Esophagus squamous epithelium (tissue), 4 donors: ENCODE measurements around the gene SAE1.

Experiments
- POLR2A ChIP-seq, 4 donors: fragments of 450-650 bp; IDR thresholded peaks; one replicate each; pipeline ENCODE4 v1.6.1; 2017; ENCODE audit warnings: antibody characterized with exemption in 4 of 4, mild to moderate bottlenecking in 4 of 4, moderate library complexity in 3 of 4
- TF ChIP-seq, protein P1 (sequence below), 6 experiments: fragments of 450-650 bp in 4 of 6; fragments of 200-600 bp in 2 of 6; sonication (generic) in 2 of 6; IDR thresholded peaks; one replicate each; pipeline ENCODE4 v1.5.1; 2016 to 2019; ENCODE audit warnings: antibody characterized with exemption in 6 of 6, mild to moderate bottlenecking in 4 of 6, moderate library complexity in 4 of 6

GRCh38 chr19:47239610-47240296 lies 109.1 kb downstream of the SAE1 start:
- TF ChIP-seq, protein P1, sequence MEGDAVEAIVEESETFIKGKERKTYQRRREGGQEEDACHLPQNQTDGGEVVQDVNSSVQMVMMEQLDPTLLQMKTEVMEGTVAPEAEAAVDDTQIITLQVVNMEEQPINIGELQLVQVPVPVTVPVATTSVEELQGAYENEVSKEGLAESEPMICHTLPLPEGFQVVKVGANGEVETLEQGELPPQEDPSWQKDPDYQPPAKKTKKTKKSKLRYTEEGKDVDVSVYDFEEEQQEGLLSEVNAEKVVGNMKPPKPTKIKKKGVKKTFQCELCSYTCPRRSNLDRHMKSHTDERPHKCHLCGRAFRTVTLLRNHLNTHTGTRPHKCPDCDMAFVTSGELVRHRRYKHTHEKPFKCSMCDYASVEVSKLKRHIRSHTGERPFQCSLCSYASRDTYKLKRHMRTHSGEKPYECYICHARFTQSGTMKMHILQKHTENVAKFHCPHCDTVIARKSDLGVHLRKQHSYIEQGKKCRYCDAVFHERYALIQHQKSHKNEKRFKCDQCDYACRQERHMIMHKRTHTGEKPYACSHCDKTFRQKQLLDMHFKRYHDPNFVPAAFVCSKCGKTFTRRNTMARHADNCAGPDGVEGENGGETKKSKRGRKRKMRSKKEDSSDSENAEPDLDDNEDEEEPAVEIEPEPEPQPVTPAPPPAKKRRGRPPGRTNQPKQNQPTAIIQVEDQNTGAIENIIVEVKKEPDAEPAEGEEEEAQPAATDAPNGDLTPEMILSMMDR (IDR thresholded peaks at IDR 0.05): no peak
- no peak for TF ChIP-seq POLR2A (IDR thresholded peaks at IDR 0.05)
